HG03558 (cell line): ENCODE results near the gene AFG3L2.
"Not testable (repeated sequence)": the region's sequence is repeated elsewhere in the genome, so short reads cannot be mapped to it uniquely, and the experiment has no call there.

Experiments used
- ATAC-seq: cut with Tn5 transposase; IDR thresholded peaks from one replicate; pipeline ENCODE4 v1.9.1; 2021; ENCODE audit warnings: moderate number of reproducible peaks; ENCODE audit not compliant: unreplicated experiment; ENCODE audit errors: extremely low read depth

Gene AFG3L2

GRCh38 chr18:12376754-12377555 is at the start of gene AFG3L2:
Gene AFG3L2, minus strand, starts transcription at chr18:12377227. Its CDS starts 145 bp downstream, at chr18:12377082.
- peak; percentile 80 for ATAC-seq

- ATAC-seq = no peak
These were observed 47.2 kb upstream of the AFG3L2 start for GRCh38 chr18:12424252-12424651.

GRCh38 chr18:12423820-12424219 is 46.8 kb upstream of the AFG3L2 start:
- ATAC-seq = no peak

- no peak for ATAC-seq
These were observed 46.4 kb upstream of the AFG3L2 start for GRCh38 chr18:12423393-12423792.

- ATAC-seq = no peak
These were observed 45.9 kb upstream of the AFG3L2 start for GRCh38 chr18:12422936-12423335.

- no peak for ATAC-seq
These were observed 44.7 kb upstream of the AFG3L2 start for GRCh38 chr18:12421732-12422131.

GRCh38 chr18:12420821-12421421 is 43.9 kb upstream of the AFG3L2 start:
- no peak for ATAC-seq

GRCh38 chr18:12417687-12418086 is 40.7 kb upstream of the AFG3L2 start:
- no peak for ATAC-seq

- ATAC-seq = no peak
These were observed 39.2 kb upstream of the AFG3L2 start for GRCh38 chr18:12416098-12416729.

GRCh38 chr18:12411456-12411855 is 34.4 kb upstream of the AFG3L2 start:
- ATAC-seq = no peak

GRCh38 chr18:12410747-12411146 is 33.7 kb upstream of the AFG3L2 start:
- ATAC-seq = not testable (repeated sequence)

- no peak for ATAC-seq
These were observed 33.1 kb upstream of the AFG3L2 start for GRCh38 chr18:12410081-12410481.

GRCh38 chr18:12409469-12409868 is 32.4 kb upstream of the AFG3L2 start:
- ATAC-seq = no peak

GRCh38 chr18:12408247-12408869 is 31.3 kb upstream of the AFG3L2 start:
- no peak for ATAC-seq

- no peak for ATAC-seq
These were observed 29.5 kb upstream of the AFG3L2 start for GRCh38 chr18:12406371-12407111.

GRCh38 chr18:12405066-12405465 is 28.0 kb upstream of the AFG3L2 start:
- no peak for ATAC-seq

GRCh38 chr18:12403601-12404506 is 26.8 kb upstream of the AFG3L2 start:
- no peak for ATAC-seq

- no peak for ATAC-seq
These were observed 24.9 kb upstream of the AFG3L2 start for GRCh38 chr18:12401881-12402280.

GRCh38 chr18:12399231-12399630 is 22.2 kb upstream of the AFG3L2 start:
- ATAC-seq = no peak
